HS-27A (cell line): ENCODE data around the gene TIGIT.

Experiments used
- DNase-seq: peaks from one replicate; pipeline ENCODE4 v3.0.0-alpha.2; 2012; ENCODE audit warnings: low read depth, missing footprints

The TIGIT gene

DNA sequence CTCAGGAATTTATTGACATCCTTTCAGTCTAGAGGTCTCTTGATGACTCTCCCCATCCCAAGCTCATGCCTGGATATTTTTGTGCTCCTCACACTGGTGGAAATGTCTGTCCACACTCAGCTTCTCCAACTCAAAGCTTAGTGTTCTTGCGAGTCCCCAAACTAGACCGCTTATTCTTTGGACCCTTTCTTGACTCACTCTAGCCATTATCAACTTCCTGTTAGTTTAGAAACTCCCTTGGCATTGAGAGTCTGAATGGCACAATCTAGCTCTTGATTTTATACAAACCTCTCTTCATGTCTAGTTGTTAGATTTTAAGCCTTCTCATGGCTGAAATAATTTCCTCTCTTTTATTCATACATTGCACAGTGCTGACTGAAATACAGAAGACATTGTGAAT lies 19.6 kb downstream of the TIGIT start:
- DNase-seq: no peak

DNA sequence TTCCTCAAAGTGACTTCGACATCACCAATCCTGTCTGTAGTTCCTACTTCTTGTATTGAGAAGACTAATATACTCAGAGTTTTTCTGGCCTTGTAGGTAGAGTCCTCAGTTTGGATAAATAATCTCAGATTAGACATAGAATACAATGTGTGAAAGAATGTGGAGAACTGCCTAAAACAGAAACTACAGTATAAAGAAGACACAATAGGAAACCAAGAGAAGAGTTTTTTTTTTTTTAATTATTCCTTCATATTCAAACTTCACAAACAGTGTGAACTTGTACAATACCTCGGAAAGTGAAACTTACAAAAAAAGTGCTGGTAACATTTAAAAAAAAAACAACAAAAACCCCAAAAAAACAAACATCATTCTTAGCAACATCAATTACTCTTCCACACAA lies 20.5 kb downstream of the TIGIT start:
- DNase-seq: no peak

DNA sequence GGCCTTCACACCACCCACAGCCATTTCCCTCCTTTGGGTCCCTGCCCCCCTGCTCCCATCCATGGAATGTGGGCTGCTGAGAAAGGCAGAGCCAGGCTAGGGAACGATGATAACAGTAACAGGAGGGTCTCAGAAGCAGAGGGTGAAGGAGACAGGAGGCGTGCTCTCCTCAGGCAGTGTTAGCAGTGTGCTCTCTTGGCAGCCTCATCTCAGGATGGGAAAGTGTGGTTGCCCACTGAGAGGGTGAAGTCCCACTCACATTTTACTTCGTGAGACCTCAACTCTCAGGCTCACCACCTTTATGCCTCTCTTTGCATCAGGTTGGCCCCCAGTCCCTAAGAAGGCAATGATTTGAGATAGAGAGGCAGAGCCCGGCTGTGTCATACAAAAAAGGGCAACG lies 24.5 kb downstream of the TIGIT start:
- DNase-seq: no peak

DNA sequence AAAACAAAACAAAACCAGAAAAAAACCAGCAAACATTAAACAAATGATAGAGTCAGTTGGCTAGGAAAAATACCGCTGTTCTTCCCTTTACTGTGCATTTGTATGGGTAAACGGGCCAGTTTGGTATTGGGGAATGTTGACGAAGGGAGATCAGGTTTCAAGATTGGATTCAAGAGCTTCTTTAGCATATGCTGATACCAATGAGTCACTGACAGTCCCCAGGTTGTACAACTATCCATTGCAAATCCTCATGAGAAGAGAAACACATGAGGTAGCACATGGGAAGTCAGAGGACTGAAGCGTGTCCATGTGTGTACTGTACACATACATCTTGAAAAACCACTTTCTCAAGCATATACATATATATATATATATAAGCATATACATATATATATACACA lies 25.6 kb downstream of the TIGIT start:
- peak; percentile 36 for DNase-seq

DNA sequence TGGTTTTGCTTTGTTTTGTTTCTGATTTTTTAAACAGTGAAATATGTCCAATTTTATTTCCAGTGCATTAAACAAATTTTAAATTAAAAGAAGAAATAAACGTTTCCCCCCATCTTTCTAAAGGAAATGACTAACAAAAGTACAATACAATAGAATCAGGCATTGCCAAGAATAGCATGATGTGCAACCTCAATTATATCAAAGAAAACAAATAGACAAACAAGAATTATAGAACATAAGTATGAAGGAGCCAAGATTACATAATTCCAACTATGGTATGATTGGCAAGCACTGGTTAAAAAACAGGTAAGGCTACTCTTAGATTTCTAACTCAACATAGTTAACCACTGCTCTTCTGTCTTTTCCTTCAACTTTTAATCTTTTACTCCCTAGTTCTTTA lies 26.4 kb downstream of the TIGIT start:
- DNase-seq: no peak

DNA sequence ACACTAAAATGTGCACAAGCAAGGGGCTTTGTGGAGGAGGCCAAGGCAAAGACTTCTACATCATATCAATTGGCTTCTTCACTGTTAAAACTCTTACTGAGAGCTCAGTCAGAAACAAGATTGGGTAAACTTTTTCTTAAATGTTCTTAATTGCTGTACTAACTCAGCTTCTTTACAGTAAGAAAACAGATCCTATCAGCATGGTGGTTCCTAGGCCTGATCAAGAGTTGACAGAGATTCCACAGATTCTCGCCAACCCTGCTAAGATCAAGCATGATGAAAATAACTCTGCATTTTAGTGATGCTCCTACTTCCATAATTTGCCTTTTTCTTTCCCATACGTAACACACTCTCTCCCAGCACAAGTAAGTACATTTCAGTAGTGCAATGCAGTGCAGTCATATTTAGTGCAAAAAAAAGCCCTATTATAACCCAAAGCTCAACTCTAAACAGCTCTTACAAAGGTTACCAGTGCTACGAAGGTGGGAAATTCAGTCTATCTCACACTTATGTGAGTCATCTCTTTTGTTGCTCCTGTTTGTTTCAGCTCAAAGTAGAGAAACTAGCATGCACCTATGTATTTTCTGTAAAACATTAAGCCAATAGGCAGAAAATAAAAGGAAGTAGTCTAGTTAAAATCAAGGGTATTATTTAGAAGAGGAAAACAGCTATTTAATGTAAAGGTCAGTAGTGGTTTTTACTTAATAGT lies 29.9 kb downstream of the TIGIT start:
- DNase-seq: no peak

GRCh38 chr3:114327665-114328064 lies 33.8 kb downstream of the TIGIT start:
- no peak for DNase-seq

- no peak for DNase-seq
Measured at GRCh38 chr3:114328345-114328744, 34.5 kb downstream of the TIGIT start.

GRCh38 chr3:114329823-114330222 lies 36.0 kb downstream of the TIGIT start:
- DNase-seq: no peak

GRCh38 chr3:114331007-114331406 lies 37.2 kb downstream of the TIGIT start:
- no peak for DNase-seq

DNA sequence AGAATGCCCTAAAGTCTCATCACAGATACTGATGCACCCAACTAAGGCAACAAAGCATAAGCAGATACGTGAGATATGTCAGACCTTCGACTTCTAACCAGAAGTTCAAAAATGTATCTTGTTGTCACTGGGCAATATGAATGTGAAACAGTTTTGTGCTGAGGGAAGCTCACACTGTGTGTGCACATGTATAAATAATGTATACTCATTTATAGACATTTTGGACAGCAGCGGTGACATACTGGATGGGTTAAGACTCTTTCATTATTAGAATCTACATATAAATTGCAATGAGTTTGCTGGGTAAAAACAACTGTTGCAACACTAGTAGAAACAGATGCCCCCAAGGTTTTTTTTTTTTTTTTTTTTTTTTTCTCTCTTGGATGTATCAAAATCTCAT lies 37.9 kb downstream of the TIGIT start:
- no peak for DNase-seq

GRCh38 chr3:114332342-114333179 lies 38.7 kb downstream of the TIGIT start:
- no peak for DNase-seq

- DNase-seq: no peak
Measured at GRCh38 chr3:114333180-114333922, 39.5 kb downstream of the TIGIT start.

- no peak for DNase-seq
Measured at GRCh38 chr3:114333923-114334240, 40.1 kb downstream of the TIGIT start.

DNA sequence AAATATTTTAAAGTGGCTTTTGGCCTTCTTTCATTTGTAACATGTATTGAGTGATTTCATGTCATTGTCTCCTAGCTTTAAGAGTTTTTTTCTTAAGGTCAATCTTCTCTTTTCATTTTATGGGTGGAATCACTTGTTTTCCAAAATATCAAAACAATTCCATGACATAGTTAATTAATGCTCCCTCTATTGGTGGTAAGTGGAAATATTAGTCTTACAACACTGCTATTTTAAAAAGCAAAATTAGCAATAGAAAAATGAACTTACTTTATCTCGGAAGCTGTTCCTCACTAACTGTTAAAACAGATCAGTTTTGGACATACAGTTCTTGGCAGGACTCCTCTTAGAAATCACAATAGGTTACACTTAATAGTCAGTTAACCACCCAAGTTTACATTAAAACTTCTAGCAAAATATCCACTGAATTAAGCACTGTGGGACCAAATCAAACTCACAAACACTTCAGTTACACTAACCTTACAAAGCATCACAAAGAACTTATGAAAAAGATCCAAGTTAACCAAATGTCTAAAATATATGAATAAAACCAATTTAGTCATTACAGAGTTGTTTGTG lies 42.4 kb downstream of the TIGIT start:
- DNase-seq: no peak

- DNase-seq: no peak
Measured at GRCh38 chr3:114336857-114337256, 43.0 kb downstream of the TIGIT start.

DNA sequence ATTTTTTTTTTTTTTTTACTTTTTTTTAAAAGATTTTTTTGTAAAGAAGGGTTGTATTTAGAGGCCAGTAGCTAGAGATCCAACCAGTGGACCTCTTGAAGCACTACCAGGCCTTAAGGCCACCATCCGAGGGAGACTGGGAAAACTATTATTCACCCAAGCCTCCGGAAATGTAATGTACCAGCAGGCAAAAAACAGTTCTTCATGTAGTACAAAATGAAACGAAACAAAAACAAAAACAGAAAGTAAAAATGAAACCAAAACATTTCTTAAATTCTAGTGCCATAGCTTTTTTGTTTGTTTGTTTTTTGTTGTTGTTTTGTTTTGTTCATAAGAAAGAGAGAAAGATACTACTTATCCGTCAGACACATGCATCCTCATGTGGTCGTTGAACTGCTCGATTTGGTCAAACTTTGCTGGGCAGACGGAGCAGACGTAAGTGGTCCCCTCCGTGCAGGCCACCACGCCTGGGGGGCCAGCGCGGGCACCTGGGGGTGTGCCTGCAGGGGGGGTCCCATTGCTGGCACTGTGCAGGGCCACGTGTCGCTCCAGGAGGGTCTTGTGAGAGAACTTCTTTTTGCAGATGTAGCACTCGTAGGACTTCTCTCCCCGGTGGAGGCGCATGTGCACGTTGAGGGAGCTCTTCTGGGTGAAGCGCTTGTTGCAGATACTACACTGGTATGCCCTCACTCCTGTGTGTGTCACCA lies 45.0 kb downstream of the TIGIT start:
- DNase-seq: no peak

DNA sequence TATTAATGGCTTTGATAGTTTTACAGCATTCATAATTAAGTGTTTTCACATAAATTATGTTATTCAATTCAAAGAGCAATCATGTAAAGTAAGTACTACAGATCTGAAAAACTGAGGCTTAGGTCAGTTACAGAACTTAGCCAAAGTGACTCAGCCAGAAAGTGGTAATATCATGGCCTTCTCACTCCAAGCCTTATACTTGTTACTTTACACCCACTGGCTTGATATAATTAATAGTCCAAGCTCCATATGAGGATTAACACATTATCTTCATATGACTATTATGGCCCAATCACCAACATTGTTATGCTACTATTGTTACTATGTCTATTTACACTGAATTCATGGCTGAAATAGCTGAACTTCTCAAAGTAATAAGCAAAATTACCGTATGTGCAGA lies 50.7 kb downstream of the TIGIT start:
- DNase-seq: no peak

DNA sequence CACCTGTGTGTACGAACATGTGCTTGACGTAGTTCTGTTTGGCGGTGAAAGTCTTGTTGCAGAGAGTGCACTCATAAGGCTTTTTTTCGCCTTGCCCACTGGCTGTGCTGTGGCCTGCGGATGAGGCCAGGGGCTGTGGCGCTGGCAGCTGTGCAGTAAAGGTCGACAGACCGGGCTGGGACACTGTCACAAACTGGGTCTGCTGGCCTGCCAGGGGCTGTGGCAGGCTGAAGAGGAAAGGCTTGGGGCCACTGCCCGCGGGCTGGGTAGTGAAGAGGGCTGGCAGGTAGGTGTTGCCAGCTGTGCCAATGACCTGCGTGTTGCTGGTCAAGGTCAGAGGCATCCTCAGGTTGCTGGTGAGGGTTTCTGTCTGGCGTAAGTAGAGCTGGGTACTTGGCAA lies 56.4 kb downstream of the TIGIT start:
- no peak for DNase-seq

DNA sequence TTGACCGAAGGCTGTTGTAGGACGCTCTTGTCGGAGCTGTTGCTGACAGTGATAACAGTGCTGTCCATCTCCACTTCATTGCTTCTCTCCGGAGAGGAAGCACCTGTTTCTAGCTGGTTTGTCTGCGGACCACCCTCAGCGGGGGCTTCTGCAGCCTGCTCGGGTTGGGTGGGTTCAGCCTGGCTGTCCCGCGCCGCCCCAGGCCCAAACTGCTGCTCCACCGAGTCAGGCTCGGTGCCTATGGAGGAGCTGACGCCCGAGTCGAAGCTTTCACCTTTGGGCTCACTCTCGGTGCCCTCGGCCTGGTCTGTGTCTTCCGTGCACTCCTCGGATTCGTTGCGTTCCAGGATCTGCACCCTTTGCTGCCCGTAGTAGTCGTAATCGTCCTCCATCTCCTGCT lies 56.9 kb downstream of the TIGIT start:
- no peak for DNase-seq

- no peak for DNase-seq
Measured at GRCh38 chr3:114351123-114351821, 57.4 kb downstream of the TIGIT start.

- no peak for DNase-seq
Measured at GRCh38 chr3:114351822-114352145, 58.0 kb downstream of the TIGIT start.
